OCI-LY1 (cell line): ENCODE measurements around the gene TNFAIP8.

Experiments used
- EZH2 ChIP-seq: fragments of 200-600 bp; sonication (generic), shearing (Covaris generic); IDR thresholded peaks from 2 replicates; pipeline ENCODE4 v1.8.0; 2017; ENCODE audit warnings: borderline replicate concordance, mixed run types, mild to moderate bottlenecking, antibody characterized with exemption, low read length, moderate library complexity, mixed read lengths
- TF ChIP-seq, protein P1 (sequence below): fragments of 200-600 bp; sonication (generic), shearing (Covaris generic); IDR thresholded peaks from 2 replicates; pipeline ENCODE4 v1.5.1; 2017; ENCODE audit warnings: mild to moderate bottlenecking, antibody characterized with exemption, low read length, moderate library complexity, mixed read lengths

DNA sequence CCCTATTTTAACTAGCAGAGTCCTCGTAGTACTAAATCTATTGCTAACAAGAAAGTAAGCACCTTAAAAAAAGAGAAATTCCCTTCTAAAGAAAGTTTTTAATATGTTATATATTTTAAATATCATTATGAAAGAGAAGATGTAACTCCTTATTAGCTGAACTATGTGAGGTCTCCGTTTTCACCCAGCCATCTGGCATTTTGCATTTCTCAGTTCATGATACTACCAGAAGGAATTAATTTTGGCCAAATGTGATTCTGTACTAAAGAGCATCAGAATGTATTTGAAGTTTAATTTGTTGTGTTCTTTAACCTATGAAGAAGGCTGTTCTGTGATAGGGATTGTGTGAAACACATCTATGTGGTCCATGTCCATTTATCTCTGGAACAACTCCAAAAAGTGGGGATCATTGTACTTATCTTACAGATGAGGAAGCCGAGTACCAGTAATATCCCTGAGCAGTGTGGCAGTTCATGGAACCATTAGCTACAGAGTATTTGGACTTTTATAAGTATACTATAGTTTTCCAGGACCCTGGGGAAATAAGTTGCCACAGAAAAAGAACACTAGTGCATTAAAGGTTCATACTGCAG lies 29.8 kb downstream of the TNFAIP8 start:
- TF ChIP-seq EZH2: no peak
- TF ChIP-seq, protein P1, sequence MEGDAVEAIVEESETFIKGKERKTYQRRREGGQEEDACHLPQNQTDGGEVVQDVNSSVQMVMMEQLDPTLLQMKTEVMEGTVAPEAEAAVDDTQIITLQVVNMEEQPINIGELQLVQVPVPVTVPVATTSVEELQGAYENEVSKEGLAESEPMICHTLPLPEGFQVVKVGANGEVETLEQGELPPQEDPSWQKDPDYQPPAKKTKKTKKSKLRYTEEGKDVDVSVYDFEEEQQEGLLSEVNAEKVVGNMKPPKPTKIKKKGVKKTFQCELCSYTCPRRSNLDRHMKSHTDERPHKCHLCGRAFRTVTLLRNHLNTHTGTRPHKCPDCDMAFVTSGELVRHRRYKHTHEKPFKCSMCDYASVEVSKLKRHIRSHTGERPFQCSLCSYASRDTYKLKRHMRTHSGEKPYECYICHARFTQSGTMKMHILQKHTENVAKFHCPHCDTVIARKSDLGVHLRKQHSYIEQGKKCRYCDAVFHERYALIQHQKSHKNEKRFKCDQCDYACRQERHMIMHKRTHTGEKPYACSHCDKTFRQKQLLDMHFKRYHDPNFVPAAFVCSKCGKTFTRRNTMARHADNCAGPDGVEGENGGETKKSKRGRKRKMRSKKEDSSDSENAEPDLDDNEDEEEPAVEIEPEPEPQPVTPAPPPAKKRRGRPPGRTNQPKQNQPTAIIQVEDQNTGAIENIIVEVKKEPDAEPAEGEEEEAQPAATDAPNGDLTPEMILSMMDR: no peak
